Dendritic cell treated with granulocyte-macrophage colony-stimulating factor and Interleukin-4, amounts not matched to agents 40 ng/mL and 50 ng/mL, for 4 days (primary cell): ENCODE results near the gene PLCB3.

Experiments
- H3K27ac Mint-ChIP-seq: one replicate; pipeline ENCODE4 v1.8.0; 2022; ENCODE audit warnings: mild to moderate bottlenecking, mixed read lengths
- H3K27me3 Mint-ChIP-seq: one replicate; pipeline ENCODE4 v1.8.0; 2022; ENCODE audit warnings: mild to moderate bottlenecking, mixed read lengths
- H3K36me3 Mint-ChIP-seq: one replicate; pipeline ENCODE4 v1.8.0; 2022; ENCODE audit warnings: low read depth, mixed read lengths
- H3K4me1 Mint-ChIP-seq: one replicate; pipeline ENCODE4 v1.8.0; 2022; ENCODE audit warnings: low read depth, mixed read lengths
- H3K4me3 Mint-ChIP-seq: one replicate; pipeline ENCODE4 v1.8.0; 2022; ENCODE audit warnings: mild to moderate bottlenecking, moderate library complexity, mixed read lengths
- H3K9me3 Mint-ChIP-seq: one replicate; pipeline ENCODE4 v1.8.0; 2022; ENCODE audit warnings: mixed read lengths
- intact Hi-C: fragments of 100-400 bp; cut with micrococcal nuclease; formaldehyde crosslinking; loops from one replicate; pipeline ENCODE4 v1.15.0; 2022

The PLCB3 gene

GRCh38 chr11:64263947-64264317, 12.6 kb downstream of the PLCB3 start:
- H3K4me3 Mint-ChIP-seq = no peak overlapping the region
- H3K27ac Mint-ChIP-seq = no peak overlapping the region
- peaks cover 49% of the 10 kb centered on the region for H3K4me1 Mint-ChIP-seq
- intact Hi-C loops = no loop called here
- no peaks in the 10 kb centered on the region for H3K9me3 Mint-ChIP-seq
- no peaks in the 10 kb centered on the region for H3K27me3 Mint-ChIP-seq
- H3K36me3 Mint-ChIP-seq = peaks cover 100% of the 10 kb centered on the region

- no peaks in the 10 kb centered on the region for H3K27me3 Mint-ChIP-seq
- H3K36me3 Mint-ChIP-seq = peaks cover 98% of the 10 kb centered on the region
- H3K4me3 Mint-ChIP-seq = no peak overlapping the region
- intact Hi-C loops = no loop called here
- H3K9me3 Mint-ChIP-seq = no peaks in the 10 kb centered on the region
- H3K27ac Mint-ChIP-seq = no peak overlapping the region
- H3K4me1 Mint-ChIP-seq = peaks cover 48% of the 10 kb centered on the region
Measured at GRCh38 chr11:64264371-64264852, 13.1 kb downstream of the PLCB3 start.

GRCh38 chr11:64265176-64266160, 14.1 kb downstream of the PLCB3 start:
- Mint-ChIP-seq H3K9me3 (no peaks in the 10 kb centered on the region), H3K27me3 (no peaks in the 10 kb centered on the region), H3K4me3 (no peak overlapping the region), H3K36me3 (peaks cover 94% of the 10 kb centered on the region), H3K4me1 (peaks cover 42% of the 10 kb centered on the region), H3K27ac (no peak overlapping the region)
- intact Hi-C loops = no loop called here

- Mint-ChIP-seq H3K4me3 (no peak overlapping the region), H3K36me3 (peaks cover 90% of the 10 kb centered on the region)
Measured at GRCh38 chr11:64266339-64266738, 15.0 kb downstream of the PLCB3 start.

GRCh38 chr11:64267207-64267945, 16.0 kb downstream of the PLCB3 start:
- peaks cover 86% of the 10 kb centered on the region for H3K36me3 Mint-ChIP-seq
- no peaks in the 10 kb centered on the region for H3K27me3 Mint-ChIP-seq
- no peaks in the 10 kb centered on the region for H3K9me3 Mint-ChIP-seq
- H3K4me1 Mint-ChIP-seq = peaks cover 50% of the 10 kb centered on the region
- peak overlapping the region; percentile 91 for H3K27ac Mint-ChIP-seq
- intact Hi-C loops = no loop called here
- peak overlapping the region; percentile 98 for H3K4me3 Mint-ChIP-seq

More at GRCh38 chr11:64266339-64266738, 15.0 kb downstream of the PLCB3 start:
- Mint-ChIP-seq H3K27ac (no peak overlapping the region), H3K9me3 (no peaks in the 10 kb centered on the region), H3K27me3 (no peaks in the 10 kb centered on the region), H3K4me1 (peaks cover 42% of the 10 kb centered on the region)
- intact Hi-C loops = no loop called here

- Mint-ChIP-seq H3K4me1 (peaks cover 53% of the 10 kb centered on the region), H3K27me3 (no peaks in the 10 kb centered on the region), H3K4me3 (peak overlapping the region; percentile 98), H3K9me3 (no peaks in the 10 kb centered on the region), H3K27ac (peak overlapping the region; percentile 91), H3K36me3 (peaks cover 77% of the 10 kb centered on the region)
- intact Hi-C loops = loop anchor here (2.0 kb wide), 2 partner anchors 15 to 61 kb away; partner anchors contain the start of gene FERMT3
Measured at GRCh38 chr11:64268025-64268892, 16.9 kb downstream of the PLCB3 start.

- Mint-ChIP-seq H3K36me3 (peaks cover 75% of the 10 kb centered on the region), H3K4me1 (peaks cover 53% of the 10 kb centered on the region), H3K27ac (peak overlapping the region; percentile 91), H3K4me3 (peak overlapping the region; percentile 98), H3K9me3 (no peaks in the 10 kb centered on the region), H3K27me3 (no peaks in the 10 kb centered on the region)
- intact Hi-C loops = loop anchor here (2.0 kb wide), 2 partner anchors 16 to 62 kb away; partner anchors contain the start of gene FERMT3
Measured at GRCh38 chr11:64268893-64269539, 17.7 kb downstream of the PLCB3 start.

GRCh38 chr11:64269540-64270220, 18.4 kb downstream of the PLCB3 start:
- peak overlapping the region; percentile 91 for H3K27ac Mint-ChIP-seq
- intact Hi-C loops = loop anchor here (1.0 to 2.0 kb wide), 5 partner anchors 16 to 63 kb away; partner anchors contain the start of genes ESRRA, FERMT3, FKBP2 and GPR137
- H3K9me3 Mint-ChIP-seq = no peaks in the 10 kb centered on the region
- no peaks in the 10 kb centered on the region for H3K27me3 Mint-ChIP-seq
- H3K4me3 Mint-ChIP-seq = peak overlapping the region; percentile 98
- H3K4me1 Mint-ChIP-seq = peaks cover 53% of the 10 kb centered on the region
- peaks cover 72% of the 10 kb centered on the region for H3K36me3 Mint-ChIP-seq

GRCh38 chr11:64275031-64275800, 23.9 kb downstream of the PLCB3 start:
- Mint-ChIP-seq H3K27ac (no peak overlapping the region), H3K36me3 (peaks cover 64% of the 10 kb centered on the region), H3K27me3 (no peaks in the 10 kb centered on the region), H3K4me3 (no peak overlapping the region), H3K4me1 (peaks cover 26% of the 10 kb centered on the region), H3K9me3 (no peaks in the 10 kb centered on the region)
- intact Hi-C loops = no loop called here

GRCh38 chr11:64275841-64276240, 24.5 kb downstream of the PLCB3 start:
- intact Hi-C loops = no loop called here
- Mint-ChIP-seq H3K4me3 (no peak overlapping the region), H3K27ac (no peak overlapping the region), H3K4me1 (peaks cover 26% of the 10 kb centered on the region), H3K36me3 (peaks cover 62% of the 10 kb centered on the region), H3K27me3 (no peaks in the 10 kb centered on the region), H3K9me3 (no peaks in the 10 kb centered on the region)

GRCh38 chr11:64276653-64277431, 25.5 kb downstream of the PLCB3 start:
- Mint-ChIP-seq H3K27ac (peak overlapping the region; percentile 41), H3K36me3 (peaks cover 65% of the 10 kb centered on the region), H3K4me3 (no peak overlapping the region), H3K9me3 (no peaks in the 10 kb centered on the region), H3K27me3 (no peaks in the 10 kb centered on the region), H3K4me1 (peaks cover 32% of the 10 kb centered on the region)
- intact Hi-C loops = no loop called here
